ENCODE data around the gene SPTB.

SPTB gene

DNA sequence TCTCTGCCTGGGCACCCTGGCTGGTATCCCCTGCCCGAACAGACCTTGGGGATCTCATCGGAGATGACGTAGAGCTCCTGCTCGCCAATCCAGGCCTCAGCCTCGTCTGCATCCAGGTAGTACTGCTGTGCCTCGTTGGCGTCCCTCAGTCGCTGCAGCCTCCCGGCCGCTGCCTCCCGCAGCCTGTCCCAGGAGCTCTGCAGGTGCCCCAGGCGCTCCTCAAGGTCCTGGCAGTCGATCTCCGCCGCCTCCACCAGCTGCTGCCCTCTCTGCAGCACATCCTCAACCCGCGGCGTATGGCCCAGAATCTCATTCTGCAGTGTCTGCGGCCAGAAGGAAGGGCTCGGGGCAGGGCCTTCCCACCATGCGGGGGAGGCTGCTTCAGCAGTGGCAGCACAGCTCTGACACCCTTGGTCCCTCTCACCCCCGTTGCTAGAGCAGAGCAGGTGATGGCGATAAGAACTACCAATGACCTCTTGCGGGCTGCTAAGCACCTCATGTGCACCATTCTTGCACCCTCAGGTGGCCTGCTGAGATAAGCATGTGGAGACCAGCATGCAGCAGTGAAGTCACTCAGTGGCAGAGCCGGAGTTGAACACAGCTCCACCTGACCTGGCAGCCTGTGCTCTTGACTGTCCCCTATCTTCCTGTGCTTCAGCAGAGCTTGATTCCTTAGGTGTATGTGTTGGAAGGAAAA lies 104.5 kb downstream of the SPTB start:
- TF ChIP-seq, protein P1, sequence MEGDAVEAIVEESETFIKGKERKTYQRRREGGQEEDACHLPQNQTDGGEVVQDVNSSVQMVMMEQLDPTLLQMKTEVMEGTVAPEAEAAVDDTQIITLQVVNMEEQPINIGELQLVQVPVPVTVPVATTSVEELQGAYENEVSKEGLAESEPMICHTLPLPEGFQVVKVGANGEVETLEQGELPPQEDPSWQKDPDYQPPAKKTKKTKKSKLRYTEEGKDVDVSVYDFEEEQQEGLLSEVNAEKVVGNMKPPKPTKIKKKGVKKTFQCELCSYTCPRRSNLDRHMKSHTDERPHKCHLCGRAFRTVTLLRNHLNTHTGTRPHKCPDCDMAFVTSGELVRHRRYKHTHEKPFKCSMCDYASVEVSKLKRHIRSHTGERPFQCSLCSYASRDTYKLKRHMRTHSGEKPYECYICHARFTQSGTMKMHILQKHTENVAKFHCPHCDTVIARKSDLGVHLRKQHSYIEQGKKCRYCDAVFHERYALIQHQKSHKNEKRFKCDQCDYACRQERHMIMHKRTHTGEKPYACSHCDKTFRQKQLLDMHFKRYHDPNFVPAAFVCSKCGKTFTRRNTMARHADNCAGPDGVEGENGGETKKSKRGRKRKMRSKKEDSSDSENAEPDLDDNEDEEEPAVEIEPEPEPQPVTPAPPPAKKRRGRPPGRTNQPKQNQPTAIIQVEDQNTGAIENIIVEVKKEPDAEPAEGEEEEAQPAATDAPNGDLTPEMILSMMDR (IDR thresholded peaks at IDR 0.05; ENCODE audit: borderline replicate concordance, extremely low read depth, low read length, poor library complexity, severe bottlenecking): no peak
- no peak for TF ChIP-seq EZH2 (IDR thresholded peaks at IDR 0.05; ENCODE audit: borderline replicate concordance, low read depth, low read length, severe bottlenecking)
- H3K9ac ChIP-seq (ENCODE audit: low read depth, low read length): no peak overlapping the region
- ATAC-seq (ENCODE audit: insufficient read depth, low read depth): no peak
- no peaks in the 10 kb centered on the region for H3K36me3 ChIP-seq (ENCODE audit: insufficient read depth, low read length)
- H3K27me3 ChIP-seq (ENCODE audit: insufficient read depth, low read length, poor library complexity): no peaks in the 10 kb centered on the region
- no peak overlapping the region for H2AFZ ChIP-seq (ENCODE audit: low read depth, low read length)
- H3K9me3 ChIP-seq (ENCODE audit: insufficient read depth, low read length, severe bottlenecking): no peaks in the 10 kb centered on the region
- no peak overlapping the region for H3K4me2 ChIP-seq (ENCODE audit: insufficient read depth, low read length)
- no peak overlapping the region for H3K27ac ChIP-seq (ENCODE audit: low read length)
- H3K4me1 ChIP-seq (ENCODE audit: insufficient read depth, low read length): no peaks in the 10 kb centered on the region
- DNase-seq: no peak
- no peaks in the 10 kb centered on the region for H4K20me1 ChIP-seq (ENCODE audit: insufficient read depth, low read length)
- no peaks in the 10 kb centered on the region for H3K79me2 ChIP-seq (ENCODE audit: insufficient read depth, low read length)
- no peak overlapping the region for H3K4me3 ChIP-seq (ENCODE audit: low read depth in 1 of 2, low read length in 2 of 2)

DNA sequence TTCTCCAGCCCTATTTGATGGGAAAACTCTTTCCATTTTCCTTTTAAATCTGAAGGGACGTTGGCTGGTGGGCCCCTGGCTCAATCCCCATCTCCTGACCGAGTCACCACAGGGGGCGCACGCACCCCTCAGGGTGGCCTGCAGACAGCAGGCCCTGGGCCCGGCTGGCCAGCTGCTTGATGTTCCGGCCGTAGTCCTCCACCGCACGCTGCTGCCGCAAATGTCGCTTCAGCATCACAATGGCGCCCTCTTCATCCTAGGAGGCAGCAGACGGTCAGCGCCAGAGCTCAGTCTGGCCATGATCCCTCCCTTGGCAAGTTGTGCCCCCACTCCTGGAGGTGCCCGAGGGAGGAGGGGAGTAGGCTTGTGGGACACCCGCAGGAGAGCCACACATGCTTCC lies 105.4 kb downstream of the SPTB start:
- ATAC-seq (ENCODE audit: insufficient read depth, low read depth): no peak

DNA sequence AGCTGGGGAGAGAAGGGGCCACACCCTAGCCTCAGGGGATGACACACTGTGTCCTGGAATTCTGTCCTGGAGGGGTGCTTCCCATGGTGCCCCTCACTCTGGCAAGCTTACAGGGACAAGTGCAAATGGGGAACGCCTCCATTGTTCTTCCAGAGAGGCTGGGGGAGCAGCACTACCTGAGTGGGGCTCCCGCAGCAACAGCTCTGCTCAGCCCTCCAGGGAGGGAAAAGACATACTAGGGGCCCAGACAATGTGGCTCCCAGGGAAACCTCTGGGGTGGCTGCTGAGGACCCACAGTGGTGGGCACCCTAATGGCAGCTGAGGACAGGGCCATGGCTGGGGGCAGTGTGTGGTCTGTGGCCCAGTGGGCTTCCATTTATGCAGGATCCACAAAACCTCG lies 106.1 kb downstream of the SPTB start:
- H3K4me2 ChIP-seq (ENCODE audit: insufficient read depth, low read length): no peak overlapping the region
- no peaks in the 10 kb centered on the region for H3K27me3 ChIP-seq (ENCODE audit: insufficient read depth, low read length, poor library complexity)
- H3K9me3 ChIP-seq (ENCODE audit: insufficient read depth, low read length, severe bottlenecking): no peaks in the 10 kb centered on the region
- H3K79me2 ChIP-seq (ENCODE audit: insufficient read depth, low read length): no peaks in the 10 kb centered on the region
- ATAC-seq (ENCODE audit: insufficient read depth, low read depth) (no peak), DNase-seq (no peak)
- H2AFZ ChIP-seq (ENCODE audit: low read depth, low read length): no peak overlapping the region
- no peak overlapping the region for H3K4me3 ChIP-seq (ENCODE audit: low read depth in 1 of 2, low read length in 2 of 2)
- no peaks in the 10 kb centered on the region for H3K36me3 ChIP-seq (ENCODE audit: insufficient read depth, low read length)
- H3K9ac ChIP-seq (ENCODE audit: low read depth, low read length): no peak overlapping the region
- H3K4me1 ChIP-seq (ENCODE audit: insufficient read depth, low read length): no peaks in the 10 kb centered on the region
- no peaks in the 10 kb centered on the region for H4K20me1 ChIP-seq (ENCODE audit: insufficient read depth, low read length)
- no peak overlapping the region for H3K27ac ChIP-seq (ENCODE audit: low read length)
- TF ChIP-seq, protein P1 (IDR thresholded peaks at IDR 0.05; ENCODE audit: borderline replicate concordance, extremely low read depth, low read length, poor library complexity, severe bottlenecking): no peak
- TF ChIP-seq EZH2 (IDR thresholded peaks at IDR 0.05; ENCODE audit: borderline replicate concordance, low read depth, low read length, severe bottlenecking): no peak

More for the DNA sequence above, 105.4 kb downstream of the SPTB start:
- Histone ChIP-seq H4K20me1 (ENCODE audit: insufficient read depth, low read length) (no peaks in the 10 kb centered on the region), H3K4me2 (ENCODE audit: insufficient read depth, low read length) (no peak overlapping the region), H3K27ac (ENCODE audit: low read length) (no peak overlapping the region), H3K27me3 (ENCODE audit: insufficient read depth, low read length, poor library complexity) (no peaks in the 10 kb centered on the region), H3K9ac (ENCODE audit: low read depth, low read length) (no peak overlapping the region), H3K4me3 (ENCODE audit: low read depth in 1 of 2, low read length in 2 of 2) (no peak overlapping the region), H2AFZ (ENCODE audit: low read depth, low read length) (no peak overlapping the region), H3K79me2 (ENCODE audit: insufficient read depth, low read length) (no peaks in the 10 kb centered on the region), H3K9me3 (ENCODE audit: insufficient read depth, low read length, severe bottlenecking) (no peaks in the 10 kb centered on the region), H3K36me3 (ENCODE audit: insufficient read depth, low read length) (no peaks in the 10 kb centered on the region), H3K4me1 (ENCODE audit: insufficient read depth, low read length) (no peaks in the 10 kb centered on the region)
- no peak for DNase-seq
- TF ChIP-seq EZH2 (IDR thresholded peaks at IDR 0.05; ENCODE audit: borderline replicate concordance, low read depth, low read length, severe bottlenecking): no peak
- TF ChIP-seq, protein P1 (IDR thresholded peaks at IDR 0.05; ENCODE audit: borderline replicate concordance, extremely low read depth, low read length, poor library complexity, severe bottlenecking): no peak

Data from DND-41 (cell line).